ENCODE data around the gene WWOX.

Gene WWOX

DNA sequence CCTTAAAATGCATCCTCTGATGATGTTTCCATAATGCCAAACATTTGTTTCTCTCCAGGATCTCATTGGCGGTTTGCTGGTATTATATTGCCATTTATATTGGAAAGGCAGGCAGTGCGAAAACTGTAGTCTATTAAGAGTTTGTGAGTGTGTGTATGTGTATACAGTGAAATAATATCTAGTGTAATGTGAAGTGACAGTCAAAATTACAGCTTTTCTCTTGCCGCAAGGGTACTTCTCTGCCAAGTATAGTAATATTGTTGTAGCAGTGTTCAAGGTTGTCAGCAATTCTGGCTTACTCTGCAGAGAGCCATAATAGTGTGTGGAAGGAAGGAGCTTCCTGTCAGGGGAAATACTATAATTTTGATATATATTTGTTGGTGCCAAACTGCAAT lies 178.6 kb downstream of the WWOX start:
- no peak for DNase-seq

DNA sequence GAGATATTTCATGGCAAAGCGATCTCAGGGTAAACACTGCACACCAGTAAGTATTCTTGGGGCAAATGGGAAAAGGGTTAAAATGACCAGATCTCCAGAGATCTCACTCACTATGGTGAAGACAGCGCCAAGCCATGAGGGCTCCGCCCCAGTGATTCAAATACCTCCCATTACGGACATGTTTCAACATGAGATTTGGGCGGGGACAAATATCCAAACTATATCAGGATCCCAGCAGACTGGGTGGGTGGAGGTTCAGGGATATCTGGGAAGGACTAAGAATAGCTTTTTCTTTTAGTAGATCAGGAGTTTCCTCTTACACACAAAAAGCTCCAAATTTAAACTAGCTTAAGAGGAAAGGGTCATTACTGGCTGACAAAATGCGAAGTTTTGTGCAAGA lies 181.7 kb downstream of the WWOX start:
- no peak for DNase-seq

- DNase-seq = no peak
Observed at GRCh38 chr16:78283548-78284251, 184.2 kb downstream of the WWOX start.

DNA sequence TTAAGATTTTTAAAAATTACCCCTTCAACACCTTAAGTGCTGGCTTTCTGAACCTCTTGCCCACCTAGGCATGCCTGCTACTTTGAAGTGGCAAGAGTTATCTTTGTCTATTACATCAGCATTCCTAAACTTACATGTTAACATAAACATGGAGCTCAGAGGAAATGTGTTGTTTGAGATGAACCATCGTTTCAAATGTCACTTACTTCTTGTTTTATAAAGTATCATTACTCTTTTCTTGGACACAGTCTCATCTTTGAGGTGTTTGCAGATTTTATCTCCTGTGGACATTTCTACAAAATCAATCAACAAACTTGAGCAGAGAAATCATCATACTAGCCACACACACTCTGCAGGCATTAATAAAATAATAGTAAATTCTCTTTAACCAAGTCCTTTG lies 184.9 kb downstream of the WWOX start:
- no peak for DNase-seq

GRCh38 chr16:78284957-78285434 lies 185.5 kb downstream of the WWOX start:
- DNase-seq = no peak

- DNase-seq = no peak
Observed at GRCh38 chr16:78285437-78285922, 186.0 kb downstream of the WWOX start.

GRCh38 chr16:78286065-78286464 lies 186.6 kb downstream of the WWOX start:
- DNase-seq = no peak

GRCh38 chr16:78288888-78289287 lies 189.4 kb downstream of the WWOX start:
- no peak for DNase-seq

DNA sequence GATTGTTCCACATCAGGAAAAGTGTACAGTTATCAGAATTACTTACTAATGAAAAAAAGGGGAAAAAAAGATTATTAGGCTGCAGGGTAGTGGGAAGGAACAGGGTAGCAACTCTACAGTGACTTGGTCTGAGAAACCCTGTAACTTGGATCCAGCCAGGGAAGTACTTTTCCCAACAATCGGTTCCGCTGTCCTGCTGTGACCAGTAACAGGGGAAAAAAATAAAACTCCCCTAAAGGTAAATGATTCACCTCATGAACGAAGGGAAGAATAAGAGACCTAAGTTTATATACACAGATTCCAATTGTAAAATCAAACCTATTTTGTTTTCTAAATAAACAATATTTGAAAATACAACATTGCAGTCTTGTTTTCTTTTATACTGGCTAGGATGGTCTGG lies 189.9 kb downstream of the WWOX start:
- no peak for DNase-seq

- no peak for DNase-seq
Observed at GRCh38 chr16:78289844-78290277, 190.4 kb downstream of the WWOX start.

- no peak for DNase-seq
Observed at GRCh38 chr16:78290395-78290794, 190.9 kb downstream of the WWOX start.

GRCh38 chr16:78290872-78291591 lies 191.6 kb downstream of the WWOX start:
- DNase-seq = no peak

DNA sequence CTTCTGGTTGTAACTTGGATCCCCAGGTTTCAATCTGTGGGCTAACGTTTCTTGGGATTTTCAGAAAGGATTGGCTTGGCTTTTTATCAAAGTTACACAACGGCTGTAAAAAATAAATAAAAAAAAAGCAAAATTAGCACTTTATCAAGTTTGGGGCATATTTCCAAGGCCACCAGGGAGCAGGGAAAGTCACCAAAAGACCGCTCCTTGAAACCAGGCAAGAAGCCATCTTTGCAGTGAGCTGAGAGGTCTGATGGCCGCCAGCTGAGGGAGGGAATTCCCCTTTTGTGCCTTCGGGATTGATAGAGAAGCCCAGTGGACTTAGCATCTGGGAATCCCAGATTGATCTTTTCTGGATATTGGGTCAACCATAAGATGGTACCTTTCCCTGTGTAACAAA lies 192.2 kb downstream of the WWOX start:
- DNase-seq = no peak

- DNase-seq = no peak
Observed at GRCh38 chr16:78292086-78292843, 192.8 kb downstream of the WWOX start.

GRCh38 chr16:78292844-78293380 lies 193.5 kb downstream of the WWOX start:
- DNase-seq = no peak

DNA sequence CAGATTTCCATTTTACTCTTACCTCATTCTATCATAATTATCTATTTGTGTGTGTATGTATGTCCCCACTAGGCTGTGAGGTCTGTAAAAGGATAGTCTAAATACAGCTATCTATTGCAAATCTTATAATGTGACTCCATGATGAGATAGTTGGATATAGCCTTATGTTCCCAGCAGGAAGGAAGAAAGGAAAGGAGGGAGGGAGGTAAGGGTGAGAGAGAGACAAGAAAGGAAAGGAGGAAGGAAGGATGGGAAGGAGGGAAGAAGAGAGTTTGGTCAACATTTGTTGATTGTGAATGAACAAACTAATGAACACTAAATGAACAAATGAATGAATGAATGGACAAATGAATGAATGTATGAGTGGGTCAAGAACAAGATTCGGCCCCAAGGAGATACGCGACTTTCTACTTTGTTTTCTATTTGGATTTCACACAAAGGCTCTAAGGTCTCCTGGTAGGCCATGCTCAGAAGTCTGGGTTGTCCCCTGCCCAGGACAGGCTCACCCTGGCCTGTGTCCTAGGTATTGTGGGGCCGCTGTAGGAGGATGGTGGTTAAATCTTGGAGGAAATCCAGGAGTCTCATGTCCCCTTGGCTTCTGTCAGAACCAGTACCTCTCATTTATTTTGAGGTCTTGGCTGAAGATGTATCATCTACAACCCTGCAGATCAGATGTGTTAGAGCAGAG lies 195.2 kb downstream of the WWOX start:
- DNase-seq = no peak

- DNase-seq = no peak
Observed at GRCh38 chr16:78297066-78297666, 197.7 kb downstream of the WWOX start.

GRCh38 chr16:78298986-78299385 lies 199.5 kb downstream of the WWOX start:
- no peak for DNase-seq

DNA sequence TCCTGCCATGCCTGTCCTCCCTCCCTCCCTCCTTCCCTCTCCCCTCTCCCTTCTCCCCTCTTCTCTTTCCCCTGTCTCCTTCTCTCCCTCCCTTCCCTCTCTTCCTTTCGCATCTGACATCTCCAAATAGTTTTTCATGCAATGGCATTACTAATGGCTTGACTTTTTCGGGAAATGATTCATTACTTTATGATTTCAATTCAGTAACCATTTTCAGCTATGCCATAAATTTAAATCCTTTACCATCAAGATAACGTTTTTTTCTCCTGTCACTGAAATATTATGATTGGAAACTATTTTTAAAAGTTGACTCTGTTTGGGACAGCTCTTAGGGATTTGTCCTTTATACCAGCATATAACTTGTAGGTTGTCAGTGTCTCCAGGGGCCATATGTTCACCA lies 201.0 kb downstream of the WWOX start:
- DNase-seq = no peak

DNA sequence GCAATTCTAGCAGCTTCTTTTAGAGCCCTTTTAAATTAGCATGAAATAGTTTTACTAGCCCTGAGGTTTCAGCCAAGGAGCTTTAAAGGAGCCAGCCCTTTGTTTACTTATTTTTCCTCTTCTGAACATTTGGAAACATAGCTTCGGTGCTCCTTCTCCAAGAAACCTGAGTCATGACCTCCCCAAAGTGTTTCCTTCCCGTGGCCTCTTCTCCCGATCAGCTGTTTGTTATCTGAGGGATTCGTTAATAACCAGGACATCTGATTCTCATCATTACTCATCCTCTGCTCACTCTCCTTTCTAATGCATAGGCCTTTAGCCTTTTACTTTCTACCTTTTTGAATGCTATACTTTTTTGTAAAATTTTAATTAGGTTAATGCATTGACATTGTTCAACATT lies 204.5 kb downstream of the WWOX start:
- DNase-seq = no peak

- no peak for DNase-seq
Observed at GRCh38 chr16:78306361-78306760, 206.9 kb downstream of the WWOX start.

DNA sequence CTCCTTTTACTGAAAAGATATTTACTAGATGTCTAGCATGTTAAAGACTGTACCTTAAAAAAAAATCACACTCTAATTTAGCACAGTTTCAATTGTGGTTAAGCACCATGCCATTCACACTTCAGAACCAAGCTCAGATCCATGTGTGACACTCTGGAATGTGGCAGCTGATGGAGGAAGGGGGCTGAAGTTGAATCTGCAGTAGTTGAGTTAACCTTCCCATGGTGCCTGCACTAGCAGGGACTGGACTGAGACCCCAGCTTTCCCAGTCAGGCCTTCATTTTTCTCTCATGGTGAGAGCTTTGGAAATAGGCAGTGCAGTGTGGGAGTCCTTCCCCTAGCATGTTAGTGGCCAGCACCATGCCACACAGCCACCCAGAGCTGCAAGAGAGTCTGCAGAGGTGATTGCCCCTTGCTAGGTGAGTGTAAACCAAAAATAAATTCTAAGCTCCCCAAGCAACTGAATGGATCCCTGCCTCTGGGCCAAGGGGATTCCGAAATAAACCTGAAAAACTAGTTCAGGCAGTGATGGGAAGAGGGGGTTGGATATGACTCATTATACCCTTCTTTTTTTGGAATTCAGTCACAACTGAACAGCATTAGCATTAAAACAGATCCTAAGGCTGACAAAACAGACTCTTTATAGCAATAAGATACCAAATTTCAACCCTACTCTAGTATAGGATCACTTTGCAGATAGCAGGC lies 208.5 kb downstream of the WWOX start:
- no peak for DNase-seq

Measured in activated CD4-positive, alpha-beta T cell treated with anti-CD3 and anti-CD28 coated beads, Interleukin-10, Interleukin-2, amounts not matched to agents 100 ng/mL and 50 ng/mL, durations not matched to agents 16 hours and 8 hours (primary cell).